Gastroesophageal sphincter (tissue), 3 donors: ENCODE measurements around the gene PLCH2.

Experiments
- CTCF ChIP-seq, 4 experiments: fragments of 200-600 bp in 2 of 4; fragments of 450-650 bp in 2 of 4; sonication (generic) in 1 of 4; IDR thresholded peaks; one replicate each; pipeline ENCODE4 v1.5.1; 2017 to 2019; ENCODE audit warnings: antibody characterized with exemption in 4 of 4, mild to moderate bottlenecking in 2 of 4, moderate library complexity in 2 of 4
- POLR2A ChIP-seq, 2 donors: fragments of 450-650 bp; IDR thresholded peaks; one replicate each; pipeline ENCODE4 v1.6.1; 2017; ENCODE audit warnings: antibody characterized with exemption in 2 of 2, mild to moderate bottlenecking in 2 of 2, moderate library complexity in 1 of 2

DNA sequence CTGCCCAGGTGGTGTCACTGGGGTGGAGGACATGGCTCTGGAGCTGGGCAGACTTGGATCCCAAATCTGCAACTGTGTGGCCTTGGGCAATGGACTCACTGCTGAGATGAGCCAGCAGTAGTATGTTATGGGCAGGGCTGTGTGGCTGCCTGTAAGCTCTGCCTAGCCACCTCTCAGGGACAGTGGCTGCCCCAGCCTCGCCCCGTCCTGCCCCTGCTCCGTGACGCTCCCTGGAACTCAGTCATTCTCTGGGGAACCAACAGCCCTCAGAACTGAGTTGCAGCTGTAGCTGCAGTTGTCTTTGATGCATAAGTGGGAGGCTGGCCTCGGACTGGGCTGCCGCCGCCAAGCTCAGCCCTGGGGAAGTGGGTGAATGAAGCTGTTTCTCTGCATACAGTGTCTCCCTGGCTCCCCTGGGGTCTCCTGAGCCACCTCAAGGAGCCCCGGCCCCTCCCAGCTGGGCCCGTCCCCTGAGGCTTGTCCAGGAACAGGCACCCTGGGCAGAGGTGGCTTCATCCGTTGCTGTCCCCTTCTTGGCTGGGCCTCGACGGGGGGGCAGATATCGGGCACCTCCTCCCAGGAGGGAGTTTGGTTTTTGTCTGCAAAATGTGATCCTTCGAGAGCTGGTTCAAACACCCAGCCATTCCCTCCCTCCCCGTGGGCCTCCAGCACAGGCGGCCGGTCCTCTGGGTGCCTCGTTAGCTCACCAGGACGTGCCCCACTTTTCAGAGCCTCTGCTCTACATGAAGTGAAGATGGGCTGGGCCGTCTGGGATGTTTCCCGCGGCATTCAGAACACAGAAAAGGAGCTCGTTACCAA lies 26.2 kb upstream of the PLCH2 start:
- TF ChIP-seq CTCF (IDR thresholded peaks at IDR 0.05) (no peak), POLR2A (IDR thresholded peaks at IDR 0.05) (no peak)
